Spleen (tissue), 7 donors: ENCODE measurements around the gene ECPAS.

ENCODE experiments used
- POLR2AphosphoS5 ChIP-seq, 3 donors: sonication (generic); formaldehyde crosslinking; IDR thresholded peaks; one replicate each; pipeline ENCODE4 v1.5.1; 2017; ENCODE audit warnings: antibody characterized with exemption in 3 of 3
- TF ChIP-seq, protein P1 (sequence below), 11 experiments: fragments of 200-600 bp in 7 of 11; fragments of 450-650 bp in 4 of 11; sonication (generic) in 4 of 11; IDR thresholded peaks in 8 of 11; conservative IDR thresholded peaks in 3 of 11; 1 replicate in 7 of 11; 2 replicates in 4 of 11; pipeline versions ENCODE4 v1.4.0 to v1.8.0; 2016 to 2021; ENCODE audit warnings: antibody characterized with exemption in 11 of 11, inconsistent platforms in 4 of 11, mild to moderate bottlenecking in 1 of 11
- donor health status: DM: no; HTN: no; CAD: no; lungs with moderate emphysema.
- donor health status: DM: no; HTN: no; CAD: no.
- donor health status: DM: no; HTN: no; CAD: no.

DNA sequence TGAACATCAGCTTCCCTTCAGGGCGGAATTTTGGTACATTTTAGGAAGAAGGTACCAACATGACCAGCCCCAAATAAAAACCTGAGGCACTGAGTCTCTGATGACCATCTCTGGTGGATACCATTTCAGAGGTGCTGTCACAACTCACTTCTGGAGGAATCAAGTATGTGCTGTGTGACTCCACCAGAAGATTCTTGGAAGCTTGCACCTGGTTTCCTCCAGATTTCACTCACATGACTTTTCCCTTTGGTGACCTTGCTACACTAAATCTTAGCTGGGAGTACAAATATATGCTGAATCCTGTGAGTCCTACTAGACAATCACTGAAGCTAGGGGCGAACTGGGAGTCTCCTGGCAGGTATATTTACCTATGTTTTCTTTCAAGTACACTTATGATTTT is 28.5 kb downstream of the ECPAS start:
- TF ChIP-seq, protein P1, sequence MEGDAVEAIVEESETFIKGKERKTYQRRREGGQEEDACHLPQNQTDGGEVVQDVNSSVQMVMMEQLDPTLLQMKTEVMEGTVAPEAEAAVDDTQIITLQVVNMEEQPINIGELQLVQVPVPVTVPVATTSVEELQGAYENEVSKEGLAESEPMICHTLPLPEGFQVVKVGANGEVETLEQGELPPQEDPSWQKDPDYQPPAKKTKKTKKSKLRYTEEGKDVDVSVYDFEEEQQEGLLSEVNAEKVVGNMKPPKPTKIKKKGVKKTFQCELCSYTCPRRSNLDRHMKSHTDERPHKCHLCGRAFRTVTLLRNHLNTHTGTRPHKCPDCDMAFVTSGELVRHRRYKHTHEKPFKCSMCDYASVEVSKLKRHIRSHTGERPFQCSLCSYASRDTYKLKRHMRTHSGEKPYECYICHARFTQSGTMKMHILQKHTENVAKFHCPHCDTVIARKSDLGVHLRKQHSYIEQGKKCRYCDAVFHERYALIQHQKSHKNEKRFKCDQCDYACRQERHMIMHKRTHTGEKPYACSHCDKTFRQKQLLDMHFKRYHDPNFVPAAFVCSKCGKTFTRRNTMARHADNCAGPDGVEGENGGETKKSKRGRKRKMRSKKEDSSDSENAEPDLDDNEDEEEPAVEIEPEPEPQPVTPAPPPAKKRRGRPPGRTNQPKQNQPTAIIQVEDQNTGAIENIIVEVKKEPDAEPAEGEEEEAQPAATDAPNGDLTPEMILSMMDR (IDR thresholded peaks at IDR 0.05 in 8 of 11, conservative IDR thresholded peaks at IDR 0.05 in 3 of 11), result no peak
- TF ChIP-seq POLR2AphosphoS5 (IDR thresholded peaks at IDR 0.05), result no peak
